Neural cell (in vitro differentiated cells): ENCODE results near the gene BTAF1. TPM values are rescaled to one million over a fixed set of nuclear protein-coding genes. Genes with fewer than 3 reads are reported as not detected.

ENCODE experiments used
- H2AFZ ChIP-seq: fragments of 200-600, 300-800 bp; sonication (generic), shearing (Covaris generic); 2 replicates; pipeline ENCODE4 v1.6.0; 2014; ENCODE audit warnings: low read depth, mild to moderate bottlenecking, antibody characterized with exemption, low read length, moderate library complexity
- H3F3A ChIP-seq: fragments of 200-600 bp; shearing (Covaris generic); 2 replicates; pipeline ENCODE4 v1.6.1; 2016; ENCODE audit warnings: mild to moderate bottlenecking, moderate library complexity, mixed read lengths, antibody characterized with exemption, low read length; ENCODE audit not compliant: insufficient read depth, poor library complexity, severe bottlenecking
- H3K27ac ChIP-seq: fragments of 200-600, 300-800 bp; sonication (generic), shearing (Covaris generic); 2 replicates; pipeline ENCODE4 v1.5.1; 2014; ENCODE audit warnings: mild to moderate bottlenecking, low read length, moderate library complexity
- H3K27me3 ChIP-seq: fragments of 300-800, 200-600 bp; sonication (generic), shearing (Covaris generic); 2 replicates; pipeline ENCODE4 v1.6.0; 2014; ENCODE audit warnings: mild to moderate bottlenecking, low read depth, low read length, moderate library complexity; ENCODE audit not compliant: insufficient read depth
- H3K36me3 ChIP-seq: fragments of 300-800, 200-600 bp; sonication (generic), shearing (Covaris generic); 2 replicates; pipeline ENCODE4 v1.5.1; 2014; ENCODE audit warnings: mild to moderate bottlenecking, antibody characterized with exemption, low read length, moderate library complexity; ENCODE audit not compliant: insufficient read depth
- H3K4me2 ChIP-seq: fragments of 300-800, 200-600 bp; sonication (generic), shearing (Covaris generic); 2 replicates; pipeline ENCODE4 v1.6.0; 2014; ENCODE audit warnings: mild to moderate bottlenecking, low read length
- H3K4me3 ChIP-seq: fragments of 300-800, 200-600 bp; sonication (generic), shearing (Covaris generic); 2 replicates; pipeline ENCODE4 v1.5.1; 2014; ENCODE audit warnings: mild to moderate bottlenecking, low read length, moderate library complexity
- H3K79me2 ChIP-seq: fragments of 200-600 bp; shearing (Covaris generic); replicated peaks from 2 replicates; pipeline ENCODE4 v1.6.0; 2014; ENCODE audit warnings: mild to moderate bottlenecking, low read length, moderate library complexity; ENCODE audit not compliant: insufficient read depth
- H3K9ac ChIP-seq: fragments of 300-800, 200-600 bp; sonication (generic), shearing (Covaris generic); 2 replicates; pipeline ENCODE4 v1.6.1; 2016; ENCODE audit warnings: mild to moderate bottlenecking, low read length, mixed read lengths
- H3K9me2 ChIP-seq: fragments of 200-600 bp; shearing (Covaris generic); 2 replicates; pipeline ENCODE4 v1.6.1; 2016; ENCODE audit warnings: mild to moderate bottlenecking, low read length, mixed read lengths; ENCODE audit not compliant: insufficient read depth
- H3K9me3 ChIP-seq: fragments of 200-600, 300-800 bp; sonication (generic), shearing (Covaris generic); 2 replicates; pipeline ENCODE4 v1.6.1; 2016; ENCODE audit warnings: mild to moderate bottlenecking, mixed run types, low read length, moderate library complexity, mixed read lengths
- H4K20me1 ChIP-seq: fragments of 200-600 bp; shearing (Covaris generic); 2 replicates; pipeline ENCODE4 v1.6.1; 2016; ENCODE audit warnings: mild to moderate bottlenecking, mixed run types; ENCODE audit not compliant: insufficient read depth
- EP300 ChIP-seq: fragments of 450-650 bp; conservative IDR thresholded peaks from 2 replicates; pipeline ENCODE4 v1.6.1; 2014; ENCODE audit warnings: antibody characterized with exemption, mild to moderate bottlenecking, moderate library complexity; ENCODE audit not compliant: poor library complexity, severe bottlenecking
- EZH2 ChIP-seq: fragments of 200-600, 300-800 bp; shearing (Covaris generic), sonication (generic); IDR thresholded peaks from 2 replicates; pipeline ENCODE4 v1.6.1; 2014; ENCODE audit warnings: antibody characterized with exemption, low read length, borderline replicate concordance, mild to moderate bottlenecking; ENCODE audit not compliant: insufficient read depth, poor library complexity, severe bottlenecking
- MXI1 ChIP-seq: fragments of 450-650 bp; conservative IDR thresholded peaks from 2 replicates; pipeline ENCODE4 v1.6.1; 2014; ENCODE audit warnings: antibody characterized with exemption, mild to moderate bottlenecking; ENCODE audit not compliant: poor library complexity, severe bottlenecking
- POLR2AphosphoS5 ChIP-seq: IDR thresholded peaks from 2 replicates; pipeline ENCODE4 v1.6.1; 2012
- RAD21 ChIP-seq: fragments of 450-650 bp; conservative IDR thresholded peaks from 2 replicates; pipeline ENCODE4 v1.6.1; 2014; ENCODE audit warnings: antibody characterized with exemption, mild to moderate bottlenecking, moderate library complexity
- SMC3 ChIP-seq: fragments of 450-650 bp; conservative IDR thresholded peaks from 2 replicates; pipeline ENCODE4 v1.6.1; 2014; ENCODE audit warnings: antibody characterized with exemption, mild to moderate bottlenecking, moderate library complexity; ENCODE audit not compliant: poor library complexity
- TAF1 ChIP-seq: IDR thresholded peaks from 2 replicates; pipeline ENCODE4 v1.6.1; 2012; ENCODE audit warnings: low read depth
- polyA plus RNA-seq: library from polyadenylated mRNA; depleted of rRNA; stranded (reverse); fragments of >200 nt; gene quantifications from 2 replicates; pipeline ENCODE4 v1.2.3, GENCODE V29; 2014
- TF ChIP-seq, protein P1 (sequence below): fragments of 450-650 bp; IDR thresholded peaks from 2 replicates; pipeline ENCODE4 v1.5.1; 2014; ENCODE audit warnings: antibody characterized with exemption, mild to moderate bottlenecking, moderate library complexity; ENCODE audit not compliant: poor library complexity, severe bottlenecking
- TF ChIP-seq, protein P2 (sequence below): IDR thresholded peaks from 2 replicates; pipeline ENCODE4 v1.6.1; 2012; ENCODE audit warnings: borderline replicate concordance

The BTAF1 gene
- polyA plus RNA-seq, 1 donor from 2014 or later, result 69.4 TPM

GRCh38 chr10:92075829-92076228, 152.3 kb downstream of the BTAF1 start:
- Histone ChIP-seq H3K27me3 (no peaks in the 10 kb centered on the region), H3K4me2 (no peak overlapping the region), H3K9me3 (no peaks in the 10 kb centered on the region), H4K20me1 (no peaks in the 10 kb centered on the region), H3K27ac (no peak overlapping the region), H3K9ac (no peak overlapping the region), H3K4me3 (no peak overlapping the region), H3K36me3 (peaks cover 3% of the 10 kb centered on the region), H3F3A (no peaks in the 10 kb centered on the region), H3K79me2 (no peaks in the 10 kb centered on the region), H2AFZ (no peak overlapping the region), H3K9me2 (no peaks in the 10 kb centered on the region)
- no peak for TF ChIP-seq TAF1
- no peak for TF ChIP-seq EZH2
- TF ChIP-seq MXI1, result no peak
- no peak for TF ChIP-seq POLR2AphosphoS5
- TF ChIP-seq RAD21, result no peak
- no peak for TF ChIP-seq EP300
- TF ChIP-seq, protein P1, sequence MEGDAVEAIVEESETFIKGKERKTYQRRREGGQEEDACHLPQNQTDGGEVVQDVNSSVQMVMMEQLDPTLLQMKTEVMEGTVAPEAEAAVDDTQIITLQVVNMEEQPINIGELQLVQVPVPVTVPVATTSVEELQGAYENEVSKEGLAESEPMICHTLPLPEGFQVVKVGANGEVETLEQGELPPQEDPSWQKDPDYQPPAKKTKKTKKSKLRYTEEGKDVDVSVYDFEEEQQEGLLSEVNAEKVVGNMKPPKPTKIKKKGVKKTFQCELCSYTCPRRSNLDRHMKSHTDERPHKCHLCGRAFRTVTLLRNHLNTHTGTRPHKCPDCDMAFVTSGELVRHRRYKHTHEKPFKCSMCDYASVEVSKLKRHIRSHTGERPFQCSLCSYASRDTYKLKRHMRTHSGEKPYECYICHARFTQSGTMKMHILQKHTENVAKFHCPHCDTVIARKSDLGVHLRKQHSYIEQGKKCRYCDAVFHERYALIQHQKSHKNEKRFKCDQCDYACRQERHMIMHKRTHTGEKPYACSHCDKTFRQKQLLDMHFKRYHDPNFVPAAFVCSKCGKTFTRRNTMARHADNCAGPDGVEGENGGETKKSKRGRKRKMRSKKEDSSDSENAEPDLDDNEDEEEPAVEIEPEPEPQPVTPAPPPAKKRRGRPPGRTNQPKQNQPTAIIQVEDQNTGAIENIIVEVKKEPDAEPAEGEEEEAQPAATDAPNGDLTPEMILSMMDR, result no peak
- TF ChIP-seq, protein P2, sequence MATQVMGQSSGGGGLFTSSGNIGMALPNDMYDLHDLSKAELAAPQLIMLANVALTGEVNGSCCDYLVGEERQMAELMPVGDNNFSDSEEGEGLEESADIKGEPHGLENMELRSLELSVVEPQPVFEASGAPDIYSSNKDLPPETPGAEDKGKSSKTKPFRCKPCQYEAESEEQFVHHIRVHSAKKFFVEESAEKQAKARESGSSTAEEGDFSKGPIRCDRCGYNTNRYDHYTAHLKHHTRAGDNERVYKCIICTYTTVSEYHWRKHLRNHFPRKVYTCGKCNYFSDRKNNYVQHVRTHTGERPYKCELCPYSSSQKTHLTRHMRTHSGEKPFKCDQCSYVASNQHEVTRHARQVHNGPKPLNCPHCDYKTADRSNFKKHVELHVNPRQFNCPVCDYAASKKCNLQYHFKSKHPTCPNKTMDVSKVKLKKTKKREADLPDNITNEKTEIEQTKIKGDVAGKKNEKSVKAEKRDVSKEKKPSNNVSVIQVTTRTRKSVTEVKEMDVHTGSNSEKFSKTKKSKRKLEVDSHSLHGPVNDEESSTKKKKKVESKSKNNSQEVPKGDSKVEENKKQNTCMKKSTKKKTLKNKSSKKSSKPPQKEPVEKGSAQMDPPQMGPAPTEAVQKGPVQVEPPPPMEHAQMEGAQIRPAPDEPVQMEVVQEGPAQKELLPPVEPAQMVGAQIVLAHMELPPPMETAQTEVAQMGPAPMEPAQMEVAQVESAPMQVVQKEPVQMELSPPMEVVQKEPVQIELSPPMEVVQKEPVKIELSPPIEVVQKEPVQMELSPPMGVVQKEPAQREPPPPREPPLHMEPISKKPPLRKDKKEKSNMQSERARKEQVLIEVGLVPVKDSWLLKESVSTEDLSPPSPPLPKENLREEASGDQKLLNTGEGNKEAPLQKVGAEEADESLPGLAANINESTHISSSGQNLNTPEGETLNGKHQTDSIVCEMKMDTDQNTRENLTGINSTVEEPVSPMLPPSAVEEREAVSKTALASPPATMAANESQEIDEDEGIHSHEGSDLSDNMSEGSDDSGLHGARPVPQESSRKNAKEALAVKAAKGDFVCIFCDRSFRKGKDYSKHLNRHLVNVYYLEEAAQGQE, result no peak
- TF ChIP-seq SMC3, result no peak

GRCh38 chr10:92076722-92077121, 153.2 kb downstream of the BTAF1 start:
- TF ChIP-seq TAF1 (no peak), RAD21 (no peak), EZH2 (no peak), SMC3 (no peak), EP300 (no peak), MXI1 (no peak)
- TF ChIP-seq, protein P2, result no peak
- Histone ChIP-seq H3K27ac (no peak overlapping the region), H4K20me1 (no peaks in the 10 kb centered on the region), H3F3A (no peaks in the 10 kb centered on the region), H3K9ac (no peak overlapping the region), H3K27me3 (no peaks in the 10 kb centered on the region), H3K9me2 (no peaks in the 10 kb centered on the region), H3K4me2 (no peak overlapping the region), H2AFZ (no peak overlapping the region), H3K79me2 (no peaks in the 10 kb centered on the region), H3K4me3 (no peak overlapping the region), H3K36me3 (peaks cover 7% of the 10 kb centered on the region), H3K9me3 (no peaks in the 10 kb centered on the region)
